GM23338 (cell line): ENCODE measurements around the gene ZNF491. TPM values are rescaled to one million over a fixed set of nuclear protein-coding genes. Genes with fewer than 3 reads are reported as not detected.

Source experiments
- ATAC-seq: fragments of 200-7000 bp; cut with Tn5 transposase; 3 replicates; pipeline ENCODE4 v1.9.1; 2020
- DNase-seq: peaks from one replicate; pipeline ENCODE4 v3.0.0-alpha.2; 2015; ENCODE audit warnings: low spot score
- H2AFZ ChIP-seq: fragments of 200-600 bp; sonication (generic); 2 replicates; pipeline ENCODE4 v1.8.0; 2016; ENCODE audit warnings: antibody characterized with exemption, mild to moderate bottlenecking, moderate library complexity
- H3F3A ChIP-seq: fragments of 200-600 bp; sonication (generic); replicated peaks from 2 replicates; pipeline ENCODE4 v1.8.0; 2017; ENCODE audit warnings: antibody characterized with exemption, mixed run types, low read depth
- H3K27ac ChIP-seq: fragments of 200-600 bp; sonication (generic); 2 replicates; pipeline ENCODE4 v1.6.1; 2016; ENCODE audit warnings: low read depth
- H3K27me3 ChIP-seq: fragments of 200-600 bp; sonication (generic); 2 replicates; pipeline ENCODE4 v1.8.0; 2016; ENCODE audit warnings: mild to moderate bottlenecking, mixed run types, moderate library complexity; ENCODE audit not compliant: insufficient read depth
- H3K36me3 ChIP-seq: fragments of 200-600 bp; sonication (generic); 2 replicates; pipeline ENCODE4 v1.8.0; 2016; ENCODE audit warnings: mild to moderate bottlenecking; ENCODE audit not compliant: insufficient read depth
- H3K4me1 ChIP-seq: fragments of 200-600 bp; sonication (generic); 2 replicates; pipeline ENCODE4 v1.8.0; 2016; ENCODE audit warnings: mild to moderate bottlenecking, moderate library complexity; ENCODE audit not compliant: insufficient read depth
- H3K4me2 ChIP-seq: fragments of 200-600 bp; sonication (generic); 2 replicates; pipeline ENCODE4 v1.7.1; 2017; ENCODE audit warnings: mixed run types
- H3K4me3 ChIP-seq: fragments of 200-600 bp; sonication (generic); 2 replicates; pipeline ENCODE4 v1.6.1; 2016; ENCODE audit warnings: mixed run types
- H3K79me2 ChIP-seq: fragments of 200-600 bp; sonication (generic); replicated peaks from 2 replicates; pipeline ENCODE4 v1.8.0; 2017; ENCODE audit warnings: mild to moderate bottlenecking; ENCODE audit not compliant: insufficient read depth
- H3K9me2 ChIP-seq: fragments of 200-600 bp; sonication (generic); 2 replicates; pipeline ENCODE4 v1.8.0; 2017; ENCODE audit not compliant: insufficient read depth
- H4K20me1 ChIP-seq: fragments of 200-600 bp; sonication (generic); replicated peaks from 2 replicates; pipeline ENCODE4 v1.8.0; 2017; ENCODE audit warnings: mild to moderate bottlenecking; ENCODE audit not compliant: insufficient read depth
- H3K27ac Mint-ChIP-seq: 2 replicates; pipeline ENCODE4 v1.8.0; 2020; ENCODE audit warnings: inconsistent platforms, mild to moderate bottlenecking, moderate library complexity, mixed read lengths
- H3K27me3 Mint-ChIP-seq: 3 replicates; pipeline ENCODE4 v1.8.0; 2022; ENCODE audit warnings: low read depth, mild to moderate bottlenecking, moderate library complexity, mixed read lengths, inconsistent platforms; ENCODE audit not compliant: insufficient read depth, poor library complexity
- H3K36me3 Mint-ChIP-seq: 3 replicates; pipeline ENCODE4 v1.8.0; 2021; ENCODE audit warnings: low read depth, mild to moderate bottlenecking, inconsistent platforms, moderate library complexity, mixed read lengths
- H3K4me1 Mint-ChIP-seq: 3 replicates; pipeline ENCODE4 v1.8.0; 2020; ENCODE audit warnings: mild to moderate bottlenecking, inconsistent platforms, mixed read lengths
- H3K4me3 Mint-ChIP-seq: 3 replicates; pipeline ENCODE4 v1.8.0; 2021; ENCODE audit warnings: moderate library complexity, mild to moderate bottlenecking, inconsistent platforms, mixed read lengths
- H3K9me3 Mint-ChIP-seq: 3 replicates; pipeline ENCODE4 v1.8.0; 2020; ENCODE audit warnings: moderate library complexity, mild to moderate bottlenecking, inconsistent platforms, mixed read lengths
- CREB1 ChIP-seq: fragments of 250-450 bp; sonication (Bioruptor Pico); IDR thresholded peaks from 2 replicates; pipeline ENCODE4 v1.5.0; 2020; ENCODE audit warnings: low read depth, mild to moderate bottlenecking, moderate library complexity
- CTCF ChIP-seq, 2 experiments: fragments of 200-600 bp in 1 of 2; sonication (generic) in 1 of 2; conservative IDR thresholded peaks; 2 replicates each; pipeline versions ENCODE4 v1.5.1 to v1.6.1; 2016 to 2017; ENCODE audit warnings: antibody characterized with exemption in 2 of 2, low read depth in 2 of 2, mild to moderate bottlenecking in 2 of 2, moderate library complexity in 1 of 2
- ETS1 ChIP-seq: IDR thresholded peaks from 2 replicates; pipeline ENCODE4 v1.6.1; 2016; ENCODE audit warnings: antibody characterized with exemption
- EZH2 ChIP-seq: fragments of 200-600 bp; sonication (generic); IDR thresholded peaks from one replicate; pipeline ENCODE4 v1.8.0; 2017; ENCODE audit warnings: antibody characterized with exemption, mild to moderate bottlenecking, low read depth; ENCODE audit not compliant: unreplicated experiment
- EZH2phosphoT487 ChIP-seq: fragments of 200-600 bp; sonication (generic); IDR thresholded peaks from one replicate; pipeline ENCODE4 v1.8.1; 2018; ENCODE audit warnings: antibody characterized with exemption; ENCODE audit not compliant: unreplicated experiment
- JUNB ChIP-seq: IDR thresholded peaks from one replicate; pipeline ENCODE4 v1.6.1; 2016; ENCODE audit warnings: antibody characterized with exemption; ENCODE audit not compliant: unreplicated experiment
- NANOG ChIP-seq: IDR thresholded peaks from 2 replicates; pipeline ENCODE4 v1.6.1; 2016; ENCODE audit warnings: antibody characterized with exemption, borderline replicate concordance
- POLR2AphosphoS5 ChIP-seq: IDR thresholded peaks from 2 replicates; pipeline ENCODE4 v1.6.1; 2016; ENCODE audit warnings: antibody characterized with exemption, low read depth
- REST ChIP-seq: IDR thresholded peaks from one replicate; pipeline ENCODE4 v1.6.1; 2018; ENCODE audit warnings: antibody characterized with exemption; ENCODE audit not compliant: unreplicated experiment
- STAT1 ChIP-seq: IDR thresholded peaks from one replicate; pipeline ENCODE4 v1.6.1; 2016; ENCODE audit warnings: antibody characterized with exemption; ENCODE audit not compliant: unreplicated experiment
- ZNF114 ChIP-seq: fragments of 250-450 bp; sonication (Bioruptor Pico); IDR thresholded peaks from 2 replicates; pipeline ENCODE4 v1.5.0; 2020; ENCODE audit warnings: mild to moderate bottlenecking, moderate library complexity
- ZNF331 ChIP-seq: fragments of 250-450 bp; sonication (Bioruptor Pico); IDR thresholded peaks from 2 replicates; pipeline ENCODE4 v1.5.0; 2020; ENCODE audit warnings: low read depth, mild to moderate bottlenecking, moderate library complexity
- ZNF462 ChIP-seq: fragments of 250-450 bp; sonication (Bioruptor Pico); IDR thresholded peaks from 2 replicates; pipeline ENCODE4 v1.5.0; 2020; ENCODE audit warnings: mild to moderate bottlenecking, moderate library complexity
- polyA plus RNA-seq: library from polyadenylated mRNA; unstranded; fragments of >200 nt; fragmentation: Nextera tagmentation; extraction: Ambion mirVana; gene quantifications from 2 replicates; pipeline ENCODE4 v1.2.1, GENCODE V29; 2016
- total RNA-seq: library from RNA; depleted of rRNA; stranded (reverse); fragments of >200 nt; shearing (Covaris generic); gene quantifications from 2 replicates; pipeline ENCODE4 v1.2.3, GENCODE V29; 2014

ZNF491 gene
- total and polyA plus RNA-seq, 2 experiments from 2014 or later, result 0.32 to 1.3 TPM

GRCh38 chr19:11853358-11853757 lies 55.0 kb downstream of the ZNF491 start:
- TF ChIP-seq EZH2 (no peak), STAT1 (no peak), ZNF462 (CRISPR knock-in tag) (no peak), ZNF114 (CRISPR knock-in tag) (no peak), NANOG (no peak), REST (no peak), CREB1 (CRISPR knock-in tag) (no peak), POLR2AphosphoS5 (no peak), ZNF331 (no peak), CTCF (conservative IDR thresholded peaks at IDR 0.05; ENCODE audit: low read depth in 2 of 2) (no peak), EZH2phosphoT487 (no peak), JUNB (no peak), ETS1 (no peak)
- H4K20me1 ChIP-seq, result no peaks in the 10 kb centered on the region
- Mint-ChIP-seq H3K4me1 (no peaks in the 10 kb centered on the region), H3K4me3 (no peak overlapping the region), H3K36me3 (peaks cover 24% of the 10 kb centered on the region), H3K27ac (no peak overlapping the region), H3K27me3 (peaks cover 3% of the 10 kb centered on the region), H3K9me3 (peaks cover 92% of the 10 kb centered on the region)
- no peak overlapping the region for H3K27ac ChIP-seq
- H3K4me3 ChIP-seq, result no peak overlapping the region
- no peak overlapping the region for H3K4me2 ChIP-seq
- no peak overlapping the region for H2AFZ ChIP-seq
- ATAC-seq (no peak), DNase-seq (no peak)
- no peaks in the 10 kb centered on the region for H3K79me2 ChIP-seq
- no peaks in the 10 kb centered on the region for H3F3A ChIP-seq
- H3K9me2 ChIP-seq, result no peaks in the 10 kb centered on the region
- no peaks in the 10 kb centered on the region for H3K36me3 ChIP-seq
- H3K27me3 ChIP-seq, result peaks cover 15% of the 10 kb centered on the region
- no peaks in the 10 kb centered on the region for H3K4me1 ChIP-seq
